RWPE2 (cell line): ENCODE data around the gene TUBA4A.

Source experiments
- ATAC-seq: fragments of 200-7000 bp; cut with Tn5 transposase; 3 replicates; pipeline ENCODE4 v1.9.1; 2021; ENCODE audit warnings: low read depth
- DNase-seq: peaks from one replicate; pipeline ENCODE4 v3.0.0-alpha.2; 2020; ENCODE audit warnings: low spot score
- H3K27ac ChIP-seq: fragments of 450-650 bp; 2 replicates; pipeline ENCODE4 v1.5.1; 2017; ENCODE audit warnings: mild to moderate bottlenecking; ENCODE audit not compliant: poor library complexity, severe bottlenecking
- H3K27me3 ChIP-seq: fragments of 250-450 bp; sonication (Bioruptor Pico); 2 replicates; pipeline ENCODE4 v1.5.1; 2021; ENCODE audit warnings: mild to moderate bottlenecking, moderate library complexity; ENCODE audit not compliant: insufficient read depth, poor library complexity, severe bottlenecking
- H3K36me3 ChIP-seq: fragments of 250-450 bp; sonication (Bioruptor Pico); 2 replicates; pipeline ENCODE4 v1.5.1; 2020; ENCODE audit warnings: low read depth, mild to moderate bottlenecking, moderate library complexity
- H3K4me1 ChIP-seq: fragments of 250-450 bp; sonication (Bioruptor Pico); 2 replicates; pipeline ENCODE4 v1.5.1; 2021; ENCODE audit warnings: mild to moderate bottlenecking, moderate library complexity; ENCODE audit not compliant: insufficient read depth, poor library complexity, severe bottlenecking
- H3K4me3 ChIP-seq: fragments of 250-450 bp; sonication (Bioruptor Pico); 2 replicates; pipeline ENCODE4 v1.5.1; 2021; ENCODE audit warnings: mild to moderate bottlenecking, moderate library complexity; ENCODE audit not compliant: severe bottlenecking
- H3K9me3 ChIP-seq: fragments of 250-450 bp; sonication (Bioruptor Pico); 2 replicates; pipeline ENCODE4 v1.5.1; 2021; ENCODE audit warnings: mild to moderate bottlenecking, moderate library complexity; ENCODE audit not compliant: severe bottlenecking
- TF ChIP-seq, protein P1 (sequence below): fragments of 450-650 bp; IDR thresholded peaks from one replicate; pipeline ENCODE4 v1.5.1; 2017; ENCODE audit warnings: mild to moderate bottlenecking, moderate library complexity; ENCODE audit not compliant: poor library complexity, severe bottlenecking

The TUBA4A gene

GRCh38 chr2:219228041-219228910, 25.4 kb downstream of the TUBA4A start:
- Histone ChIP-seq H3K4me1 (peaks cover 7% of the 10 kb centered on the region), H3K36me3 (peaks cover 72% of the 10 kb centered on the region), H3K9me3 (no peaks in the 10 kb centered on the region), H3K4me3 (peak overlapping the region; percentile 68), H3K27ac (peak overlapping the region; percentile 82), H3K27me3 (no peaks in the 10 kb centered on the region)
- ATAC-seq = no peak
- TF ChIP-seq, protein P1, sequence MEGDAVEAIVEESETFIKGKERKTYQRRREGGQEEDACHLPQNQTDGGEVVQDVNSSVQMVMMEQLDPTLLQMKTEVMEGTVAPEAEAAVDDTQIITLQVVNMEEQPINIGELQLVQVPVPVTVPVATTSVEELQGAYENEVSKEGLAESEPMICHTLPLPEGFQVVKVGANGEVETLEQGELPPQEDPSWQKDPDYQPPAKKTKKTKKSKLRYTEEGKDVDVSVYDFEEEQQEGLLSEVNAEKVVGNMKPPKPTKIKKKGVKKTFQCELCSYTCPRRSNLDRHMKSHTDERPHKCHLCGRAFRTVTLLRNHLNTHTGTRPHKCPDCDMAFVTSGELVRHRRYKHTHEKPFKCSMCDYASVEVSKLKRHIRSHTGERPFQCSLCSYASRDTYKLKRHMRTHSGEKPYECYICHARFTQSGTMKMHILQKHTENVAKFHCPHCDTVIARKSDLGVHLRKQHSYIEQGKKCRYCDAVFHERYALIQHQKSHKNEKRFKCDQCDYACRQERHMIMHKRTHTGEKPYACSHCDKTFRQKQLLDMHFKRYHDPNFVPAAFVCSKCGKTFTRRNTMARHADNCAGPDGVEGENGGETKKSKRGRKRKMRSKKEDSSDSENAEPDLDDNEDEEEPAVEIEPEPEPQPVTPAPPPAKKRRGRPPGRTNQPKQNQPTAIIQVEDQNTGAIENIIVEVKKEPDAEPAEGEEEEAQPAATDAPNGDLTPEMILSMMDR = no peak
- no peak for DNase-seq

DNA sequence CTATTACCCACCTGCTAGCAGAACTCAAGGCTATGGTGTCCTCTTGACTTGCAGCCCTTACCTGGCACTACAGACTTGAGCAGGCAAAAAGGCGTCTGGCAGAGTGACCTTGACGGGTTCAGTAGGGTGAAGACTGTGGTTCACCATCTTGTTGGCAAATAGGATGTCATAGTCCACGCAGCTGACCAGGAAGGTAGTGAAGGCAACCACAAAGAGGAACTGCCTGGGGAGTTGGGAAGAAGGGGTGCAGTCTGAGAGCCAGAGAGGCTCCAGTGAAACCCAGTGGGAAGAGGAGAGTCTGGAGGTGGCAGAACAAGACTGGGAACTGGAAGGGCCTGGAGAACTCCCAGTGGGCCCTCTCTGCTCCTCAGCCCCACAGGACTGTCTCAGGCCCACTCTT, 28.4 kb downstream of the TUBA4A start:
- H3K36me3 ChIP-seq = peaks cover 55% of the 10 kb centered on the region
- no peak for DNase-seq
- peaks cover 4% of the 10 kb centered on the region for H3K4me1 ChIP-seq
- no peaks in the 10 kb centered on the region for H3K27me3 ChIP-seq
- no peaks in the 10 kb centered on the region for H3K9me3 ChIP-seq
- H3K27ac ChIP-seq = no peak overlapping the region
- ATAC-seq = no peak
- no peak overlapping the region for H3K4me3 ChIP-seq
- TF ChIP-seq, protein P1 = no peak

- no peak overlapping the region for H3K4me3 ChIP-seq
- no peak overlapping the region for H3K27ac ChIP-seq
- TF ChIP-seq, protein P1 = no peak
- peaks cover 58% of the 10 kb centered on the region for H3K36me3 ChIP-seq
- no peak for DNase-seq
- H3K9me3 ChIP-seq = no peaks in the 10 kb centered on the region
- no peak for ATAC-seq
- H3K27me3 ChIP-seq = no peaks in the 10 kb centered on the region
- peaks cover 4% of the 10 kb centered on the region for H3K4me1 ChIP-seq
Measured at GRCh38 chr2:219223831-219224610, 29.7 kb downstream of the TUBA4A start.

DNA sequence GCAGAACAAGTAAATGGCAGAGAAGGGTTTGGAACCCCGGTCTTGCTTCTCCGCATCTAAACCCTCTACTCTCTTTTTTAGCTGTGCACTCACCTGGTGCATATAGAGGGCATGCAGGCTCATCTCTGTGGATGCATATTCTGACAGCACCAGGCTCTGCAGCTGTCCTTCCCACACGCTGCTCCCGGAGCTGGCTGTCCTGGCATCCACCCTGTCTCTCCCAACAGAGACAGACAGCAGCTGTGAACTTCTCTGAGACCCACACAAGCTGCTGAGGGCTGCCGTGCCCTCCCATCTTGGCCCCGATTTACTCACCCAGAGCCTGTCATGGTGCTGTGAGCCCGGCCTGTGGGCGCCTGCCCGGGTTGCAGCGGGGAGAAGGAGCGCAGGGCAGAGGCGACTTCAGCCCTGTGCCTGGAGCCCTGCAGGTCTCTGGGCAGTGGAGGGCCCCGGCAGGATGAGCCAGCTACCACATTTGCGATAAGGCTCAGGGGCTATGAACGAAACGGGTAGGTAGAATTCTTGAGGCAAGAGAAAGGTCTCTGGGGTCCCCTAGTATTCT, 31.7 kb downstream of the TUBA4A start:
- ATAC-seq (no peak), DNase-seq (no peak)
- Histone ChIP-seq H3K27me3 (no peaks in the 10 kb centered on the region), H3K4me1 (peaks cover 4% of the 10 kb centered on the region), H3K36me3 (peaks cover 47% of the 10 kb centered on the region), H3K9me3 (no peaks in the 10 kb centered on the region), H3K27ac (no peak overlapping the region), H3K4me3 (no peak overlapping the region)
- TF ChIP-seq, protein P1 = no peak
